Measurements from ENCODE around the gene TEX51.

The TEX51 gene

GRCh38 chr2:126893606-126894005 is 5.1 kb upstream of the TEX51 start:
- no peak for TF ChIP-seq TCF12 (IDR thresholded peaks at IDR 0.05; ENCODE audit: low read depth)
- no peak for TF ChIP-seq NFIC (IDR thresholded peaks at IDR 0.05)
- no peak for TF ChIP-seq CREB1 (IDR thresholded peaks at IDR 0.05; ENCODE audit: low read depth)
- no peak for TF ChIP-seq USF1 (IDR thresholded peaks at IDR 0.05)
- no peak for TF ChIP-seq REST (IDR thresholded peaks at IDR 0.05; ENCODE audit: low read depth)
- no peak for TF ChIP-seq EP300 (IDR thresholded peaks at IDR 0.05; ENCODE audit: borderline replicate concordance)
- no peak for TF ChIP-seq YY1 (IDR thresholded peaks at IDR 0.05; ENCODE audit: low read depth)
- TF ChIP-seq RAD21 (IDR thresholded peaks at IDR 0.05; ENCODE audit: low read depth) = no peak
- TF ChIP-seq ZBTB7A (IDR thresholded peaks at IDR 0.05; ENCODE audit: low read depth) = no peak

GRCh38 chr2:126894082-126894481 is 4.6 kb upstream of the TEX51 start:
- TF ChIP-seq EP300 (IDR thresholded peaks at IDR 0.05; ENCODE audit: borderline replicate concordance) = no peak
- TF ChIP-seq EGR1 (IDR thresholded peaks at IDR 0.05) = no peak
- TF ChIP-seq TCF12 (IDR thresholded peaks at IDR 0.05; ENCODE audit: low read depth) = no peak
- TF ChIP-seq NFIC (IDR thresholded peaks at IDR 0.05) = no peak
- TF ChIP-seq TEAD4 (IDR thresholded peaks at IDR 0.05) = no peak
- no peak for TF ChIP-seq RAD21 (IDR thresholded peaks at IDR 0.05; ENCODE audit: low read depth)
- TF ChIP-seq USF1 (IDR thresholded peaks at IDR 0.05) = no peak
- TF ChIP-seq TAF1 (IDR thresholded peaks at IDR 0.05; ENCODE audit: low read depth) = no peak
- TF ChIP-seq FOXM1 (IDR thresholded peaks at IDR 0.05; ENCODE audit: borderline replicate concordance, low read depth) = no peak
- no peak for TF ChIP-seq MAX (IDR thresholded peaks at IDR 0.05)
- TF ChIP-seq REST (IDR thresholded peaks at IDR 0.05; ENCODE audit: low read depth) = no peak
- TF ChIP-seq YY1 (IDR thresholded peaks at IDR 0.05; ENCODE audit: low read depth) = no peak
- TF ChIP-seq ZBTB7A (IDR thresholded peaks at IDR 0.05; ENCODE audit: low read depth) = no peak
- TF ChIP-seq CEBPB (IDR thresholded peaks at IDR 0.05) = no peak
- TF ChIP-seq CREB1 (IDR thresholded peaks at IDR 0.05; ENCODE audit: low read depth) = no peak

GRCh38 chr2:126894585-126895182 is 4.0 kb upstream of the TEX51 start:
- no peak for TF ChIP-seq USF1 (IDR thresholded peaks at IDR 0.05)
- TF ChIP-seq EP300 (IDR thresholded peaks at IDR 0.05; ENCODE audit: borderline replicate concordance) = no peak
- no peak for TF ChIP-seq TEAD4 (IDR thresholded peaks at IDR 0.05)
- TF ChIP-seq CREB1 (IDR thresholded peaks at IDR 0.05; ENCODE audit: low read depth) = no peak
- TF ChIP-seq MAX (IDR thresholded peaks at IDR 0.05) = no peak
- no peak for TF ChIP-seq REST (IDR thresholded peaks at IDR 0.05; ENCODE audit: low read depth)
- no peak for TF ChIP-seq NFIC (IDR thresholded peaks at IDR 0.05)
- TF ChIP-seq YY1 (IDR thresholded peaks at IDR 0.05; ENCODE audit: low read depth) = no peak
- TF ChIP-seq CEBPB (IDR thresholded peaks at IDR 0.05) = no peak
- TF ChIP-seq FOXM1 (IDR thresholded peaks at IDR 0.05; ENCODE audit: borderline replicate concordance, low read depth) = no peak
- no peak for TF ChIP-seq ZBTB7A (IDR thresholded peaks at IDR 0.05; ENCODE audit: low read depth)
- no peak for TF ChIP-seq EGR1 (IDR thresholded peaks at IDR 0.05)
- TF ChIP-seq RAD21 (IDR thresholded peaks at IDR 0.05; ENCODE audit: low read depth) = no peak
- TF ChIP-seq TCF12 (IDR thresholded peaks at IDR 0.05; ENCODE audit: low read depth) = no peak
- TF ChIP-seq TAF1 (IDR thresholded peaks at IDR 0.05; ENCODE audit: low read depth) = no peak

- TF ChIP-seq ZBTB7A (IDR thresholded peaks at IDR 0.05; ENCODE audit: low read depth) = no peak
- no peak for TF ChIP-seq FOXM1 (IDR thresholded peaks at IDR 0.05; ENCODE audit: borderline replicate concordance, low read depth)
- no peak for TF ChIP-seq MAX (IDR thresholded peaks at IDR 0.05)
- TF ChIP-seq CREB1 (IDR thresholded peaks at IDR 0.05; ENCODE audit: low read depth) = no peak
- TF ChIP-seq TCF12 (IDR thresholded peaks at IDR 0.05; ENCODE audit: low read depth) = no peak
- TF ChIP-seq NFIC (IDR thresholded peaks at IDR 0.05) = no peak
- TF ChIP-seq TAF1 (IDR thresholded peaks at IDR 0.05; ENCODE audit: low read depth) = no peak
- TF ChIP-seq USF1 (IDR thresholded peaks at IDR 0.05) = no peak
- no peak for TF ChIP-seq TEAD4 (IDR thresholded peaks at IDR 0.05)
- TF ChIP-seq EGR1 (IDR thresholded peaks at IDR 0.05) = no peak
- TF ChIP-seq REST (IDR thresholded peaks at IDR 0.05; ENCODE audit: low read depth) = no peak
- TF ChIP-seq CEBPB (IDR thresholded peaks at IDR 0.05) = no peak
- no peak for TF ChIP-seq RAD21 (IDR thresholded peaks at IDR 0.05; ENCODE audit: low read depth)
- no peak for TF ChIP-seq YY1 (IDR thresholded peaks at IDR 0.05; ENCODE audit: low read depth)
- TF ChIP-seq EP300 (IDR thresholded peaks at IDR 0.05; ENCODE audit: borderline replicate concordance) = no peak
Observed at GRCh38 chr2:126895336-126895735, 3.4 kb upstream of the TEX51 start.
